HG03565 (cell line): ENCODE measurements around the gene QPRT.
"Not testable (repeated sequence)": the region's sequence is repeated elsewhere in the genome, so short reads cannot be mapped to it uniquely, and the experiment has no call there.

Source experiments
- ATAC-seq: cut with Tn5 transposase; IDR thresholded peaks from one replicate; pipeline ENCODE4 v1.9.1; 2021; ENCODE audit warnings: mild to moderate bottlenecking, moderate library complexity; ENCODE audit not compliant: unreplicated experiment

Gene QPRT

DNA sequence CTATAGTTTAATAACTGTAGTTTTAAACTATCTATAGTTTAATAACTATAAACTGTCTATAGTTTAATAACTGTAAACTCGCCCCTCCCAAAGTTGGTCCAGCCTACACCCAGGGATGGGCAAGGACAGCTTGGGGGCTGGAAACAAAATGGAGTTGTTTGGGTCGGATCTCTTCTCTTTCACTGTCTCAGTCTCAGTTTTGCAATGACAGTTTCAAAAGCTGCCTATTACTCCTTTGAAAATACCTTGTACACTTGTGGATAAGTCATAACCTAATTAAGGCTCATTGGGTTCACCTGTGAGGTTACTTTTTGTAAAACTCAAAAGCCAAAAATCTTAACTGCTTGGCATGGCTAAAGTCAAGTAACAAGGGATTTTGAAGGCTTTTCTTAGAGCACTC lies 35.4 kb downstream of the QPRT start:
- ATAC-seq = no peak

DNA sequence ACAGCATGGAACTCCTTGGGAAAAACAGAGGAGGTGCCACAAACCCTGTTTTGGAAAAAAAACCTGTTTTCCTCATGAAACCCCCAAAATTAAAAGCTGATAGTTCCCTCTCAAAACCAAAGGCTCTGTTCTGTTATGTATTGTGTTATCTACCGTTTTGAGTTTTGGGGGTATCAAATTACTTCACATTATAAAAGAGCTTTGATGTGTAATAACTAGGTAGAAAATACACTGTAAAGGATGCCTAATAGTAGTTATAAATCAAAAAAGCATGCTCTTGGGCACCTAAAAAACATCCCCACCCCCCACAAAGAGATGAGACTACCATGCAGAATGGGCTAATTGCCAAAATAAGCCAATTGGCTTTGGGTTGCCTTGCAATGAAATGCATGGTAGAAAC lies 36.0 kb downstream of the QPRT start:
- ATAC-seq = no peak

DNA sequence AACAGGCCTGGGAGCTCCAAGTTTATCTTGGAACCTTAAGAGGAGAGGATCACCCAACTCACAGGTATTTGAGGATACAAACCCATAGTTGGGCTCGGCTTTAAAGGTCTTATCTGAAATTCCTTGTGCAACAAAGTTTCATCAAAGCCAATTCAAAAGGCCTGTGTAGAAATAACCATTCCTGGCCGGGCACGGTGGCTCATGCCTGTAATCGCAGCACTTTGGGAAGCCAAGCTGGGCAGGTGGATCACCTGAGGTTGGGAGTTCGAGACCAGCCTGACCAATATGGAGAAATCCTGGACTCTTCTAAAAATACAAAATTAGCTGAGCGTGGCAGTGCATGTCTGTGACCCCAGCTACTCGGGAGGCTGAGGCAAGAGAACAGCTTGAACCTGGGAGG lies 38.1 kb downstream of the QPRT start:
- no peak for ATAC-seq

DNA sequence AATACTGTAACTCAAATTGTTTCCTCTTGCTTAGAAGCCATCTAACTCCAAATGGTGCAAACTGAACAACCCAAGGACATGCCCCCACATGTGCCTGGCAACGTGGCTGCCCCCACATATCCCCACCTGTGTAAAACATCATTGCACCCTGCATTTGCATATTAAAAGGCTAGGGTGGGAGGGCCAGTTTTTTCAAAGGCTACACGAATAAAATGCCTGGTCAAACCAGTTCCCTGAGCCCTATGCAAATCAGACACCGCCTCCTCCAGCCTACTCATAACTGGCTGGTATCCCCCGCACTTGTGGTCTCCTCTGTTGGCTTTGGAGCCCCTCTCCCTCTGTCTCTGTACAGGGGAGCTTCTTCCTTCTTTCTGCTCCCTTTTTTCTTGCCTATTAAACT lies 40.1 kb downstream of the QPRT start:
- no peak for ATAC-seq

DNA sequence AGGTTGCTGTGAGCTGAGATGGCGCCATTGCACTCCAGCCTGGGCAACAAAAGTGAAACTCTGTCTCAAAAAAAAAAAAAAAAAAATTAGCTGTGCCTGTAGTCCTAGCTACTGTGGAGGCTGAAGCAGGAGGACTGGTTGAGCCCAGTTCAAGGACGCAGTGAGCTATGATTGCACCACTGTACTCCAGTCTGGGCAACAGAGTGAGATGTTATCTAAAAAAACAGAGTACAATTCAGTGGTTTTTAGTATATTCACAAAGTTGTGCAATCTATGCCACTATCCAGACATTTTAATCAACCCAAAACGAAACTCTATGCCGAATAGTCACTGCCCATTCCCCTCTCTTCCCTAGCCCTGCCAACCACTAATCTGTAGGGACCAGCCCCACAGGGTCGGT lies 41.7 kb downstream of the QPRT start:
- no peak for ATAC-seq

DNA sequence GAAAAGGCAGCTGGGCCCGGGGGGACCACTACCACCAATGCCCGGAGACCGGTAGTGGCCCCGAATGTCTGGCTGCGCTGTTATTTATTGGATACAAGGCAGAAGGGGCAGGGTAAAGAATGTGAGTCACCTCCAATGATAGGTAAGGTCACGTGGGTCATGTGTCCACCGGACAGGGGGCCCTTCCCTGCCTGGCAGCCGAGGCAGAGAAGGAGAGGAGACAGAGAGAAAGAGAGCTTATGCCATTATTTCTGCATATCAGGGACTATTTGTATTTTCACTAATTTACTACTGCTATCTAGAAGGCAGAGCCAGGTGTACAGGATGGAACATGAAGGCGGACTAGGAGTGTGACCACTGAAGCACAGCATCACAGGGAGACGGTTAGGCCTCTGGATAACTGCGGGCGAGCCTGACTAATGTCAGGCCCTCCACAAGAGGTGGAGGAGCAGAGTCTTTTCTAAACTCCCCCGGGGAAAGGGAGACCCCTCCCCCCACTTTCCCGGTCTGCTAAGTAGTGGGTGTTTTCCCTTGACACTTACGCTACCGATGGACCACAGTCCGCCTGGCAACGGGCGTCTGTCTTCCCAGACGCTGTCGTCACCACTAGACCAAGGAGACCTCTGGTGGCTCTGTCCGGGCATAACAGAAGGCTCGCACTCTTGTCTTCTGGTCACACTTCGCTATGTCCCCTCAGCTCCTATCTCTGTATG lies 42.3 kb downstream of the QPRT start:
- ATAC-seq = not testable (repeated sequence)

DNA sequence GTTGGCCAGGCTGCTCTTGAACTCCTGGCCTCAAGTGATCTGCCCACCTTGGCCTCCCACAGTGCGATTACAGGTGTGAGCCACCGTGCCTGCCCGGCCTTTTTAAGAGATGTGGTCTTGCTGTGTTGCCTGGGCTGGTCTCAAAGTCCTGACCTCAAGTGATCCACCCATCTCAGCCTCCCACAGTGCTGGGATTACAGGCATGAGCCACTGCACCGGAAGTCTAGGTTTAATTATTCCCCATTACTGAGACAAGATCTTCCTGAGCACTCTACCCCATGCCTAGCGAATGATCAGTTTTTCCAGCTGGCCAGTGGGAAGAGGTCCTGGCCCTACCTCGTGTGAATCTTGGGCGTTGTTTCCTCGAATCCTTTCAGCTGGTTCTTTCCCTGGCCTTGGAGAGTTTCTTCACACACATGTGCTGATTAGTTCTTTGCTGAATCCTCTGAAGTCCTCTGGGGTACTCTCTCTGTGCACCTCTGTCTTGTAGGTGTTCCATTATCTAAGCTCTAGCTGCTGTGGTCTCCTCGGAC lies 47.9 kb downstream of the QPRT start:
- ATAC-seq = no peak

DNA sequence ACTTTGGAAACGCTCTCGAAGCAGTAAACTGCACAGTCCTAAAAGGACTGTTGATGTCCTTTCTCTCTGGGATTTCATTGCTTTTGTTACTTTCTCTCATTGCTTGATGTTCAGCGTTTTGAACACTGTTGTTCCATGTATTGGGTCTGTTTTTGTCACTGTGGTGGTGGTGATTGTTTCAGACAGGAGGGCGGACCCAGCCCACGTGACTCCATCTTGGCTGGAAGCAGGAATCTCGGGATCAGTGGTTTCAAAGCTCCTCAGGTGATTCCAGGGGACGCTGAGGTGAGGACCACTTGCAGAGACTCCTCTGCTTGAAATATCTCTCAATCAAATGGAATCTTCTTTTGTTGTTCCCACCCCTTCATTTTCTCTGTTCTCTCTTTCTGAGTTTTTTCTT lies 48.5 kb downstream of the QPRT start:
- no peak for ATAC-seq

DNA sequence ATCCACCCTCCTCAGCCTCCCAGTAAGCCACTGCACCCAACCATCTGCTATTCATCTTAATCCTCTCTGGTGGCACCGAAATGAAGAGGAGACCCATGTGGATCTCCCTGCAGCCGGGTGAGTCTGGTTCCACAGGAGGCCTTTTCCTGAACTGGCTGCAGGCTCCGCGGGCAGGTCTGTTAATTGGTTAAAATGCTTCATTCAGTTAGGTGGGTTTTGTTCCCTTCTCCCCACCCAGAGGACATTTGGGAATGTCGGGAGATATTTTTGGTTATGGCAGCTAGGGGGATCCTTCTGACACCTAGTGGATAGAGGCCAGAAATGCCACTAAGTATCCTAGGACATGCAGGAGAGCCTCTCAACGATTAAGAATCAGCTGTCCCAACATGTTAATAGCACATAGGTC lies 50.1 kb downstream of the QPRT start:
- ATAC-seq = no peak

DNA sequence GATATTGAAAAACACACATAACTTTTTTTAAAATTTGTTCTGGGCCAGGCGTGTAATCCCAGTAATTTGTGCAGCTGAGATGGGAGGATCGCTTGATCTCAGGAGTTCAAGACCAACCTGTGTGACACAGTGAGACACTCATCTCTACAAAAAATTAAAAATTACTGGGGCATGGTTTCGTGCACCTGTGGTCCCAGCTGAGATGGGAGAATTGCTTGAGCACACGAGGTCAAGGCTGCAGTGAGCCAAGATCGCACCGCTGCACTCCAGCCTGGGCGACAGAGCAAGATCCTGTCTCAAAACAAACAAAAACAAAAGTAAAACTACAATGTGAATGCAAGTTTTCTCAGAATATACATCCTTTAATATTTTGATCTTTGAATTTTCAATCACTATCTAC lies 51.7 kb downstream of the QPRT start:
- ATAC-seq = no peak

DNA sequence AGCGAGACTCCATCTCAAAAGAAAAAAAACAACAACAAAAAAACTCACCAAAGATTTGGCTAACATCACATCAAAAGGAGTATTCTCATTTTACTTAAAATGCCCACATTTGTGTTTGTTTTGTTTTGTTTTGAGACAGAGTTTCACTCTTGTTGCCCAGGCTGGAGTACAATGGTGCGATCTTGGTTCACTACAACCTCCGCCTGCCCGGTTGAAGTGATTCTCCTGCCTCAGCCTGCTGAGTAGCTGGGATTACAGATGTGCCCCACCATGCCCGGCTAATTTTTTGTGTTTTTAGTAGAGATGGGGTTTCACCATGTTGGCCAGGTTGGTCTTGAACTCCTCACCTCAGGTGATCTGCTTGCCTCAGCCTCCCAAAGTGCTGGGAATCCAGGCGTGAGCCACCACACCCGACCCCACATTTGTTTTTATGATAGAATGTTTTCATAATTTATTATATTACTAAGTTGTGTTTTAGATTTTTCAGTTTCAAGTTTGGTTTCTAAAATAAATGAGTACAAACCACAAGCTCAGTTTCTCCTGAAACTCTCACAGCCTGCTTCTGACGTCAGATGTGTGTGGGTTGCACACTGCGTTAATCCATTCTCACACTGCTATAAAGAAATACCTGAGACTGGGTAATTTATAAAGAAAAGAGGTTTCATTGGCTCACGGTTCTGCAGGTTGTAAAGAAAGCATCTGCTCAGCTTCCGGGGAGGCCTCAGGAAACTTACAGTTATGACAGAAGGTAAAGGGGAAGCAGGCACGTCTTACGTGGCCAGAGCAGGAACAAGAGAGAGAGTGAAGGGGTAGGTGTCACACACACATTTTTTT lies 53.0 kb downstream of the QPRT start:
- ATAC-seq = peak; percentile 68

DNA sequence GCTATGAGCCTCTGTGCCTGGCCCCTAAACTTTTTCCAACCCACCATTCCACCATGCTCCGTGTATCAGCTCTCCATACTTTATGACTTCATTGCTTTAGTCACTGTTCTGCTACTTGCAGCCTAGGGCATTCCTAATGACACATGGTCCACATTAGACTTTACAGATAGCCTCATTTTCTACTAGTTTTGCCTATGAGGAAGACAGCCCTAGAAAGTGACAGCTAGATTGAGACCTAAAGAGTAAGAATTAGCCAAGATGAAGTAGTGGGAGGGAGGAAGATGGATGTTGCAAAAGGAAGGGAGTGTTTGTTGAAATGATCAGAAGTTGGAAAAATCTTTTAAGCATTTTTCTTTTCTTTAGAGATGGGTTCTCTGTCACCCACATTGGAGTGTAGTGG lies 55.8 kb downstream of the QPRT start:
- no peak for ATAC-seq

DNA sequence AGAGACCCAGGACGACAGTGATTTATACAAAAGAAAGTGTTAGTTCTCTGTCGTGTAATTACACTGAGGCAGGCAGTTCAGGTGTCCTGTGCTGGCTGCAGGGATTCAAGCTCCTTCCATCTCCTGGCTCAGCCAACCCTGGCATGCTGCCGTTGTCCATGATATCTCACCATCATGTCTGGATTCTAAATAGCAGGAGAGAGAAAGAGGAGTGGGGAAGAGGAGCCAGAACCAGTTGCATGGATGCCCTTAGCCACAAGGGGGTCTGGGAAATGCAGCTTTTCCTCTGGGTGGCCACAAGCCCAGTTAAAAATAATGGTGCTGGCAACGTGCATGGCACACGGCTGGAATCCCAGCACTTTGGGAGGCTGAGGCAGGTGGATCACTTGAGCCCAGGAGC lies 57.1 kb downstream of the QPRT start:
- no peak for ATAC-seq

DNA sequence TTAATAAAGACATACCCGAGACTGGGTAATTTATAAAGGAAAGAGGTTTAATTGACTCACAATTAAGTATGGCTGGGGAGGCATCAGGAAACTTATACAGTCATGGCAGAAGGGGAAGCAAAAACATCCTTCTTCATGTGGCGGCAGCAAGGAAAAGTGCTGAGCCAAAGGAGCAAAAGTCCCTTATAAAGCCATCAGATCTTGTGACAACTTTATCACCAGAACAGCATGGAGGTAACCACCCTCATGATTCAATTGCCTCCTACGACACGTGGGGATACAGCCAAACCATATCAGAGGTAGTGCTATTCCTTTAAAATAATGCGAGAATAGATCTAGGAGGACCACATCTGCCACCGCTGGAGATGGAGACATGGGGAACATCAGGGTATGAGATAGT lies 57.8 kb downstream of the QPRT start:
- ATAC-seq = no peak

DNA sequence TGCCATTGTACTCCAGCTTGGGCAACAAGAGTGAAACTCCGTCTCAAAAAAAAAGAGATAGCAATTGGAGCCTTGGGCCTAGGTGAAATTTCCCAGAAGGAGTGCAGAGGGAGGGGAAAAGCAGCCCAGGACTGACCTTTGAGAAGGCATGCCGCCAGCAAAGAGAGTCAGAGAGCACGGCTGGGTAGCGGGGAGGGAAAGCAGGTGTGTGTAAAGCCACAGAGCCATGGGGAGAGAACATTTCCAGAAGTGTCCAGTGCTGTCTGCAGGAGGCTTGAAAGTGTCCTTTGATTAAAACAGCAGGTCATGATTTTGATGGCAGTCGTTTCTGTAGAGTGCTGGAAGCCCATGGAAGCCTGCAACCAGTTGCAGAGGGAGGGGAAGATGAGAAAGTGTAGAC lies 58.7 kb downstream of the QPRT start:
- ATAC-seq = no peak

DNA sequence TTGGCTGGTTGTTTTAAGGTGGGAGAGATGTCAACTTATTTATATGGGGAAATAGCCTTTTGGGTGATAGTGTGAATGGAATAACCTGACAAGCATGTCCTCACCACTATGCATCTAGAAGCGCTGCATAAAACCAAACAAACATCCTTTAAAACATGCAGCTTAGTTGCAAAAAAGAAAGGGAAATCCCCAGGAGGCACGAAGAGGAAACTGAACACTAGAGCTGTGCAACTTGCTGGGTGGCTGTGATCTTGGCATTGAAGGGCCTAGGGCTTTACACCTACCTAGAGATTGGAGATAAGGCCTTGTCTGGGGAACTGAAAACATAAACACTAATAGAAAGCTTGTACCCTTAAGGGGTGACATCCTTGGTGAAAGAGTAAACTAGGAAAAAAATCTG lies 59.5 kb downstream of the QPRT start:
- no peak for ATAC-seq

DNA sequence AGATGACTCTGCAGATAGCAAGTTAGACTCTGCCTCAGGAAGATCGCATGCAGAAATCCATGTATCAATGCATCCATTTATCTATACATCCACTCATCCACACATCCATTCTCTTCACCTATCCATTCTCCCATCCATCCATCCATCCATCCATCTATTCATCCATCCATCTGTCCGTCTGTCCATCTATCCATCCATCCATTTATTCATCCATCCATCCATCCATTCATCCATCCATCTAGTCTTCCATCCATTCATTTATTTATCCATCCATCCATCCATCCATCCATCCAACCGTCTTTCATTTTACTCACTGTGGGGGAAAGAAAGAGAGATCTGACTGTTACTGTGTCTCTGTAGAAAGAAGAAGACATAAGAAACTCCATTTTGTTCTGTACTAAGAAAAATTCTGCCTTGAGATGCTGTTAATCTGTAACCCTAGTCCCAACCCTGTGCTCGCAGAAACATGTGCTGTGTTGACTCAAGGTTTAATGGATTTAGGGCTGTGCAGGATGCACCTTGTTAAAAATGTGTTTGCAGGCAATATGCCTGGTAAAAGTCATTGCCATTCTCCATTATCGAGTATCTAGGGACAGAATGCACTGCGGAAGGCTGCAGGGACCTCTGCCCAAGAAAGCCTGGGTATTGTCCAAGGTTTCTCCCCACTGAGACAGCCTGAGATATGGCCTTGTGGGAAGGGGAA lies 61.1 kb downstream of the QPRT start:
- ATAC-seq = not testable (repeated sequence)

DNA sequence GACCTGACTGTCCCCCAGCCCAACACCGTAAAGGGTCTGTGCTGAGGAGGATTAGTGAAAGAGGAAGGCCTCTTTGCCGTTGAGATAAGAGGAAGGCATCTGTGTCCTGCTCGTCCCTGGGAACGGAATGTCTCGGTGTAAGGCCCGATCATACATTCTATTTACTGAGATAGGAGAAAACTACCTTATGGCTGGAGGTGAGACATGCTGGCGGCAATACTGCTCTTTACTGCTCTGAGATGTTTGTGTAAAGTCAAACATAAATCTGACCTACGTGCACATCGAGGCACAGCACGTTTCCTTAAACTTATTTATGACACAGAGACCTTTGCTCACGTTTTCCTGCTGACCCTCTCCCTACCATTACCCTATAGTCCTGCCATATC lies 61.6 kb downstream of the QPRT start:
- not testable (repeated sequence) for ATAC-seq

DNA sequence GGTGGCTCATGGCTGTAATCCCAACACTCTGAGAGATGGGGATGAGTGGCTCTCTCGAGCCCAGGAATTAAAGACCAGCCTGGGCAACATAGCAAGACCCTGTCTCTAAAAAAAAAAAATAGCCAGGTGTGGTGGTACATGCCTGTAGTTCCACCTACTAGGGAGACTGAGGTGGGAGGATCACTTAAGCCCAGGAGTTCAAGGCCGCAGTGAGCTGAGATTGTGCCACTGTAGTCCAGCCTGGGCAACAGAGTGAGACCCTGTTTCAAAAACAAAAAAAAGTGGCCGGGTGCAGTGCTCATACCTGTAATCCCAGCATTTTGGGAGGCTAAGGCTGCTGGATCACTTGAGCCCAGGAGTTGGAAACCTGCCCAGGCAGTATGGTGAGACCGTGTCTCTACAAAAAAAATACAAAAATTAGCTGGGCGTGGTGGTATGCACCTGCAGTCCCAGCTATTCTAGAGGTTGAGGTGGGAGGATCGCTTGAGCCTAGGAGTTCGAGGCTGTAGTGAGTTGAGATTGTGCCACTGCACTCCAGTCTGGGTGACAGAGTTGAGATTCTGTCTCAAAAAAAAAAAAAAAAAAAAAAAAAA lies 63.8 kb downstream of the QPRT start:
- no peak for ATAC-seq

DNA sequence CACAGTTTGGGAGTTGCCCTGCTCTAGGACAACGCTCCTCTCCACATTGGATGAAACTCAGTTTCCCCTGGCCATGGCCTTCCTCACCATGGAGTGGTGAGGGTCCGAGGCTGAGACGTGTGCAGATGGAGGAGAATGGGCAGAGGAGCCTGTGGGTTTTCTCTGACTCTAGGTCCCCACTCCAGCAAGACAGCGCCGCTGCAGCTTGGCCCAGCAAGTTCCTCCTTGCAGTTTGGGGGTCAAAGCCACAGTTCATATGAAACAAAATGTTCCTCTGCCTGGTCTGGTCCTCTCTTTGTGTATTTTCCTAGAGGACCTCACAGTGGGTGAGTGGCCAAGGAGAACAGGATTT lies 64.5 kb downstream of the QPRT start:
- no peak for ATAC-seq

DNA sequence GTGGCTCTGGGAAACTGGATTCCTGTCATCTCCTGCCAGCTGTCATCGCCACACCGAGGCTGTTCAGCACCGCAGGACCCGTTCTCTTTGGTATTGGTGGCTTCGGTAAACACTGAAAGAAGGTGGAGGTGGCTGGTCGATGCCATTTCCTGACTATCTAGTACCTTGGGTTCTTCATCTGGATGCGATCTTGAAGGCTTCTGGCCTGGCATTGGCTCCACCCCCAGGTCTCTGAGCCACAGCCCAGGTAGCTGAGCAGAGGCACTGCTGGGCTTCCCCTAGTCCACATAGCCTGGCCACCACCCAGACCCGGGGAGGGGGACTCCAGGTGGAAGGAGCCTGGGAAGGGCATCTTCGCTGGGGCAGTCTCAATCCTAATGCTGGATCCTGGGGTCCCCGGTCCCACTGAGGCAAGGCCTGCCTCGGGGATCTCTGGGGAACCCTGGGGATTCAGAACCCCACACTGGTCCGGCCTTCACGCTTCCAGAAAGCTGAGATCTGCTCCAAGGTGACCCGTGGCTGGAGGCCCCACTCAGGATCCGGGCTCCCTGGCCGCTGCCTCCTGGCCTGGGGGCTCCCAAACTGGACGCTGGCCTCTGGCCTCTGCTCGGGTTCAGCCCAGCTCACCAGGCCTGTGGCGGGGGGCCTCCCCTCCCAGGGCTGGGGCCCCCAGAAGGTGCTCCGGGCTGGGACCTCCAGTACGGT lies 65.0 kb downstream of the QPRT start:
- ATAC-seq = no peak
